Small intestine (tissue), 7 donors: Measurements from ENCODE around the gene ALKBH5. TPM values are rescaled to one million over a fixed set of nuclear protein-coding genes. Genes with fewer than 3 reads are reported as not detected.
"Not testable (repeated sequence)": the region's sequence is repeated elsewhere in the genome, so short reads cannot be mapped to it uniquely, and the experiment has no call there.

Experiments used
- DNase-seq, 2 donors: peaks; one replicate each; pipeline versions ENCODE4 v3.0.0 to v3.0.0-alpha.2; 2013
- FAIRE-seq: peaks from 2 replicates; lab custom pipeline; 2012; peaks lifted over from hg19 to GRCh38; lab: Jason Lieb, UNC
- H3K27ac ChIP-seq, 3 donors: one replicate each; pipeline ENCODE4 v1.5.1; 2013; ENCODE audit warnings: low read length in 2 of 3, mild to moderate bottlenecking in 2 of 3, control low read depth in 1 of 3, inconsistent platforms in 1 of 3, low read depth in 1 of 3, moderate library complexity in 1 of 3
- H3K27me3 ChIP-seq, 3 donors: one replicate each; pipeline ENCODE4 v1.6.1; 2013; ENCODE audit warnings: low read length in 3 of 3, inconsistent platforms in 1 of 3; ENCODE audit not compliant: control insufficient read depth in 3 of 3, insufficient read depth in 3 of 3
- H3K36me3 ChIP-seq, 3 donors: one replicate each; pipeline ENCODE4 v1.6.1; 2013; ENCODE audit warnings: low read length in 3 of 3, inconsistent platforms in 1 of 3, low read depth in 1 of 3, mild to moderate bottlenecking in 1 of 3, moderate library complexity in 1 of 3; ENCODE audit not compliant: control insufficient read depth in 3 of 3, insufficient read depth in 2 of 3
- H3K4me1 ChIP-seq, 3 donors: one replicate each; pipeline ENCODE4 v1.6.1; 2013; ENCODE audit warnings: low read length in 2 of 3, inconsistent platforms in 1 of 3, low read depth in 1 of 3, mild to moderate bottlenecking in 1 of 3, moderate library complexity in 1 of 3; ENCODE audit not compliant: control insufficient read depth in 3 of 3, insufficient read depth in 2 of 3
- H3K4me3 ChIP-seq, 3 donors: one replicate each; pipeline ENCODE4 v1.5.1; 2013; ENCODE audit warnings: low read length in 3 of 3, control low read depth in 1 of 3, inconsistent platforms in 1 of 3, low read depth in 1 of 3, mild to moderate bottlenecking in 1 of 3, moderate library complexity in 1 of 3
- H3K9me3 ChIP-seq, 2 donors: one replicate each; pipeline ENCODE4 v1.6.1; 2013; ENCODE audit warnings: low read depth in 1 of 2, low read length in 1 of 2; ENCODE audit not compliant: control insufficient read depth in 2 of 2, insufficient read depth in 1 of 2
- WGBS, 3 donors: extraction: QIAGEN DNeasy Blood & Tissue Kit; methylation state at CpG; one replicate each; pipeline ENCODE4 v1.1.7; 2013; 5-methylcytosine and 5-hydroxymethylcytosine counted together
- polyA plus RNA-seq, 4 donors: library from polyadenylated mRNA; stranded (reverse) in 3 of 4; unstranded in 1 of 4; fragments of 200-250 nt in 3 of 4; fragments of 120-200 nt in 1 of 4; gene quantifications; one replicate each; pipeline versions ENCODE4 v1.2.1 to v1.2.3, GENCODE V29; 2013
- donor health status: healthy with polysubstance abuse.
- donor health status: control.
- donor health status: control.
- donor health status: Bipolar disorder and iron deficiency.
- donor health status: healthy.

Gene ALKBH5
- polyA plus RNA-seq, 4 donors = 36.2 to 60.1 (median 40.6) TPM

- FAIRE-seq (no peak), DNase-seq (no peak)
- Histone ChIP-seq H3K36me3 (peaks cover 16 to 96% (median 23%) of the 10 kb centered on the region in 3 donors), H3K9me3 (no peaks in the 10 kb centered on the region), H3K27ac (no peak overlapping the region), H3K27me3 (no peaks in the 10 kb centered on the region), H3K4me1 (peaks cover 0 to 11% (median 0%) of the 10 kb centered on the region in 3 donors), H3K4me3 (no peak overlapping the region)
- WGBS, 3 donors = 89 to 95% (median 93%) methylated on average over 2 of the region's 2 CpGs
Observed at GRCh38 chr17:18205861-18206260, 22.2 kb downstream of the ALKBH5 start.

DNA sequence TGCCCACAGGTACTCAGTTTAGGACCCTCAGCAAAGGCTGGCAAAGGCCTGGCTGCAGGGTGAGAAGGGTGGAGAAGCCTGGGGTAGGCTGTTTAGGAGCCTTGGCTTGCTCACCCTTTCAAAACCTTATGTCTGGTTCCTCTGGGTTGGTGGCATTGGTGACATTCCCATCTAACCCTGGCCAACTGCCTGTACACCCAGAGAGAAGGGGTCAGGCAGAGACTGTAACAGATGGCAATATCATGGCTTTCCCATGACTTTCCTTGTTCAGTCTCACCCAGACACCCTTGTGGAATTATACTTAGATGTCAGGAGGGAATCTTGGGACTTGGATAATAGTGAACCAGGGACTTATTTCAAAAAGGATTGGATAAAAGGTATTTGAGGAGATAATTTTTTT lies 23.3 kb downstream of the ALKBH5 start:
- Histone ChIP-seq H3K27ac (no peak overlapping the region), H3K4me3 (no peak overlapping the region), H3K27me3 (no peaks in the 10 kb centered on the region), H3K36me3 (peaks cover 16 to 88% (median 23%) of the 10 kb centered on the region in 3 donors), H3K4me1 (peaks cover 0 to 10% (median 0%) of the 10 kb centered on the region in 3 donors), H3K9me3 (no peaks in the 10 kb centered on the region)
- FAIRE-seq (no peak), DNase-seq (no peak)

GRCh38 chr17:18208092-18208491 lies 24.5 kb downstream of the ALKBH5 start:
- Histone ChIP-seq H3K27ac (no peak overlapping the region), H3K4me1 (peaks cover 0 to 4% (median 0%) of the 10 kb centered on the region in 3 donors), H3K9me3 (no peaks in the 10 kb centered on the region), H3K36me3 (peaks cover 16 to 78% (median 23%) of the 10 kb centered on the region in 3 donors), H3K4me3 (no peak overlapping the region), H3K27me3 (no peaks in the 10 kb centered on the region)
- FAIRE-seq (no peak), DNase-seq (no peak)
- 92% methylated on average over 19 of the region's 19 CpGs for WGBS, 3 donors

GRCh38 chr17:18213666-18214270 lies 30.1 kb downstream of the ALKBH5 start:
- H3K9me3 ChIP-seq = no peaks in the 10 kb centered on the region
- 74 to 78% (median 75%) methylated on average over 7 of the region's 7 CpGs for WGBS, 3 donors
- FAIRE-seq (no peak), DNase-seq (no peak)
- no peaks in the 10 kb centered on the region for H3K4me1 ChIP-seq
- H3K4me3 ChIP-seq = no peak overlapping the region
- no peaks in the 10 kb centered on the region for H3K27me3 ChIP-seq
- H3K27ac ChIP-seq = no peak overlapping the region
- H3K36me3 ChIP-seq = peaks cover 8 to 22% (median 9%) of the 10 kb centered on the region in 3 donors

DNA sequence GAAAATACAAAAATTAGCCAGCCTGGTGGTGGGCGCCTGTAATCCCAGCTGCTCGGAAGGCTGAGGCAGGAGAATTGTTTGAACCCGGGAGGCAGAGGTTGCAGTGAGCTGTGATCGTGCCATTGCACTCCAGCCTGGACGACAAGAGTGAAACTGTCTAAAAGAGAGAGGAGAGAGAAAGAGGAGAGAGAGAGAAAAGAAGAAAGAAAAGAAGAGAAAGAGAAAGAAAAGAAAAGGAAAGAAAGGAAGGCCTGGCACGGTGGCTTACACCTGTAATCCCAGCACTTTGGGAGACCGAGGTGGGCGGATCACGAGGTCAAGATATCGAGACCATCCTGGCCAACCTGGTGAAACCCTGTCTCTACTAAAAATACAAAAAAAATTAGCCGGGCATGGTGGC lies 33.3 kb downstream of the ALKBH5 start:
- not testable (repeated sequence) for H3K36me3 ChIP-seq, DNase-seq, H3K4me1 ChIP-seq, H3K9me3 ChIP-seq, H3K27me3 ChIP-seq, H3K27ac ChIP-seq, H3K4me3 ChIP-seq, FAIRE-seq
- 82 to 84% (median 82%) methylated on average over 11 of the region's 11 CpGs for WGBS, 3 donors

DNA sequence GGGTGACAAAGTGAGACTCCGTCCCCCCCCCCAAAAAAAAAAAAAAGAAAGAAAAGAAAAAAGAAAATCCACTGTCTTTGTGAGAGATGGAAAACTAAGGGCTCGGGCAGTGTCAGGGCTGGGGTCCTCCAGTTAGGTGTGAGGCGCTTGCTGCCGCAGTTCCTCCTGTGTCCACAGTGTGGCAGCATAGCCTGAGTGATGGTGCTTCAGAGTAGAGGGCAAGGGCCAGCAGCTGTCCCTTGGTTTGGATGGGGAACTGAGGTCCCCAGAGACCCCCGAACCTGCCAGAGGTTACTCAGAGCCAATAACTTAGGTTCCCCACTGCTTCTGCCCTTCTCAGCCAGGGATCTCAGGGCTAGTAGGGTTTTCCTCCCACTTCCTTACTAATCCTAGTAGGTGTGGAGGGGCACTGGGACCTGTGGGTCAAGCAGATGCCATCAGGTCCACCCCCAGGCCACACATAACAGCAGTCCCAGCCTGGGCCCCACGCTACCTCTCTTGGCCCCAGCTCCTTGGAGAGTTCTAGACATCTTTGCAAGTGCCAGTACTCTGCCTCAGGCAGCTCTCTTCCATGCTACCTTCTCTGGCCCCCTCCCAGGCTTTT lies 33.9 kb downstream of the ALKBH5 start:
- Histone ChIP-seq H3K4me1 (peaks cover 0 to 2% (median 0%) of the 10 kb centered on the region in 3 donors), H3K27ac (no peak overlapping the region), H3K9me3 (no peaks in the 10 kb centered on the region), H3K4me3 (no peak overlapping the region), H3K27me3 (no peaks in the 10 kb centered on the region), H3K36me3 (no peaks in the 10 kb centered on the region)
- DNase-seq (peak; percentile 60 to 72), FAIRE-seq (no peak)
- WGBS, 3 donors = 1 to 13% (median 4%) methylated on average over 5 to 6 of the region's 6 CpGs

- FAIRE-seq (no peak), DNase-seq (no peak)
- WGBS, 3 donors = 48 to 68% (median 64%) methylated on average over 4 of the region's 4 CpGs
- Histone ChIP-seq H3K36me3 (no peaks in the 10 kb centered on the region), H3K4me3 (no peak overlapping the region), H3K4me1 (peaks cover 0 to 2% (median 0%) of the 10 kb centered on the region in 3 donors), H3K27ac (no peak overlapping the region), H3K9me3 (no peaks in the 10 kb centered on the region), H3K27me3 (no peaks in the 10 kb centered on the region)
Observed at GRCh38 chr17:18218756-18219415, 35.3 kb downstream of the ALKBH5 start.

GRCh38 chr17:18224053-18224386 lies 40.4 kb downstream of the ALKBH5 start:
- WGBS, 3 donors = 87 to 93% (median 89%) methylated on average over 4 of the region's 4 CpGs
- DNase-seq (no peak), FAIRE-seq (no peak)
- H3K27me3 ChIP-seq = no peaks in the 10 kb centered on the region
- no peaks in the 10 kb centered on the region for H3K9me3 ChIP-seq
- peaks cover 0 to 6% (median 0%) of the 10 kb centered on the region in 3 donors for H3K36me3 ChIP-seq
- H3K27ac ChIP-seq = peak overlapping the region in 1 of 3 donors; percentile 12
- H3K4me3 ChIP-seq = no peak overlapping the region
- H3K4me1 ChIP-seq = peaks cover 0 to 21% (median 6%) of the 10 kb centered on the region in 3 donors
